Heart left ventricle (tissue), 16 donors: ENCODE measurements around the gene DHRS3. TPM values are rescaled to one million over a fixed set of nuclear protein-coding genes. Genes with fewer than 3 reads are reported as not detected.

Experiments
- ATAC-seq, 4 donors: fragments of 200-7000 bp; cut with Tn5 transposase; one replicate each; pipeline ENCODE4 v1.9.1; 2020 to 2022; ENCODE audit warnings: moderate library complexity in 4 of 4, mild to moderate bottlenecking in 3 of 4, moderate number of reproducible peaks in 1 of 4
- DNase-seq, 5 donors: peaks; one replicate each; pipeline ENCODE4 v3.0.0-alpha.2; 2020
- H3K27ac ChIP-seq, 12 donors: fragments of 200-600 bp; sonication (generic) in 4 of 12; one replicate each; pipeline versions ENCODE4 v1.5.0 to v1.8.0; 2016 to 2022; ENCODE audit warnings: mild to moderate bottlenecking in 2 of 12
- H3K27me3 ChIP-seq, 9 donors: fragments of 200-600 bp; sonication (generic) in 2 of 9; one replicate each; pipeline versions ENCODE4 v1.5.1 to v1.8.0; 2016 to 2022; ENCODE audit warnings: mild to moderate bottlenecking in 3 of 9
- H3K36me3 ChIP-seq, 9 donors: fragments of 200-600 bp; sonication (generic) in 2 of 9; one replicate each; pipeline versions ENCODE4 v1.5.0 to v1.8.0; 2018 to 2022; ENCODE audit warnings: mild to moderate bottlenecking in 2 of 9
- H3K4me1 ChIP-seq, 12 donors: fragments of 200-600 bp; sonication (generic) in 4 of 12; one replicate each; pipeline versions ENCODE4 v1.5.0 to v1.8.0; 2016 to 2022; ENCODE audit warnings: mild to moderate bottlenecking in 3 of 12
- H3K4me3 ChIP-seq, 12 donors: fragments of 200-600 bp; sonication (generic) in 4 of 12; one replicate each; pipeline versions ENCODE4 v1.5.0 to v1.8.0; 2017 to 2022; ENCODE audit warnings: mild to moderate bottlenecking in 9 of 12, moderate library complexity in 4 of 12
- H3K9me3 ChIP-seq, 12 donors: fragments of 200-600 bp; sonication (generic) in 4 of 12; one replicate each; pipeline versions ENCODE4 v1.5.0 to v1.8.0; 2016 to 2022; ENCODE audit warnings: mild to moderate bottlenecking in 1 of 12
- CTCF ChIP-seq, 12 donors: fragments of 200-600 bp; sonication (generic) in 4 of 12; IDR thresholded peaks; one replicate each; pipeline versions ENCODE4 v1.5.0 to v1.8.0; 2018 to 2022; ENCODE audit warnings: antibody characterized with exemption in 12 of 12, mild to moderate bottlenecking in 5 of 12
- POLR2A ChIP-seq, 2 donors: fragments of 450-650 bp; IDR thresholded peaks; one replicate each; pipeline ENCODE4 v1.6.1; 2017; ENCODE audit warnings: antibody characterized with exemption in 2 of 2, mild to moderate bottlenecking in 2 of 2, moderate library complexity in 2 of 2
- WGBS, 4 donors: extraction: QIAGEN DNeasy Blood & Tissue Kit in 2 of 4; methylation state at CpG; one replicate each; pipeline versions ENCODE4 v1.1.5 to v1.1.7; 2013 to 2018; 5-methylcytosine and 5-hydroxymethylcytosine counted together
- intact Hi-C, 10 donors: fragments of 100-400 bp; cut with DNase I; formaldehyde crosslinking; loops; one replicate each; pipeline versions ENCODE4 v1.11.1 to v1.14.2; 2022
- polyA plus RNA-seq, 2 donors: library from polyadenylated mRNA; stranded (reverse); fragments of 200-250 nt; gene quantifications; one replicate each; pipeline ENCODE4 v1.2.3, GENCODE V29; 2013
- total RNA-seq, 9 donors: library from RNA; depleted of rRNA in 2 of 9; stranded (reverse); fragments of >200 nt in 2 of 9; fragmentation: NEBNext Ultra II Directional in 3 of 9; extraction: Animal tissue kit (Norgen Biotek cat#: 25700) in 3 of 9; gene quantifications; one replicate each; pipeline versions ENCODE4 v1.1.0 to v1.2.4, GENCODE V29; 2016 to 2023
- donor health status: ischemic (EF 13 %, LVEDD 7.1; RV severe dilation, severe dysfunction).
- donor health status: healthy with polysubstance abuse.
- donor health status: DM: no; HTN: yes; CAD: no.
- donor health status: DM: no; HTN: no; CAD: no.
- donor health status: ischemic (EF 25% LVEDD 6.9; RV normal size, moderate dysfunction).
- donor health status: ischemic (EF 25% LVEDD 5.7; RV mildly dilated, moderate dysfunction).
- donor health status: healthy.
- donor health status: DM: yes; HTN: yes; CAD: no.
- donor health status: ischemic (EF 35%, LVEDD 5.7; RV mildly dilated, moderate dysfunction).
- donor health status: nonischemic (EF 11% LVEDD 7.7; RV severe dilation, severe dysfunction).
- donor health status: DM: yes; HTN: yes; CAD: no.
- donor health status: PGD.
- donor health status: ischemic (EF 29% LVEDD 5.4; RV normal size, mild dysfunction).
- donor health status: nonischemic (EF 23%, LVEDD 6.1; RV moderate dilation, normal function).

The DHRS3 gene
- total and polyA plus RNA-seq, 11 donors = 28.6 to 102 (median 59.9) TPM

GRCh38 chr1:12619792-12620487, 1.9 kb upstream of the DHRS3 start:
- Histone ChIP-seq H3K36me3 (no peaks in the 10 kb centered on the region), H3K4me3 (peak overlapping the region in 11 of 12 donors; percentile 63 to 97 (median 77)), H3K4me1 (peaks cover 0 to 60% (median 43%) of the 10 kb centered on the region in 12 donors), H3K27me3 (no peaks in the 10 kb centered on the region), H3K9me3 (no peaks in the 10 kb centered on the region), H3K27ac (peak overlapping the region; percentile 91 to 98 (median 95))
- 9 to 23% (median 14%) methylated on average over 18 to 23 of the region's 23 CpGs for WGBS, 4 donors
- DNase-seq = peak; percentile 88 to 91 (median 89)
- peak; percentile 43 to 62 (median 54) for ATAC-seq
- intact Hi-C loops = loop anchor here (1.0 to 10.0 kb wide), 21 partner anchors 39 to 308 kb away; no protein-coding TSS in a partner anchor
- TF ChIP-seq POLR2A (IDR thresholded peaks at IDR 0.05) = no peak
- TF ChIP-seq CTCF (IDR thresholded peaks at IDR 0.05) = peak; percentile 91 to 99 (median 94)

- Histone ChIP-seq H3K27me3 (no peaks in the 10 kb centered on the region), H3K9me3 (no peaks in the 10 kb centered on the region), H3K36me3 (no peaks in the 10 kb centered on the region), H3K4me1 (peaks cover 0 to 67% (median 51%) of the 10 kb centered on the region in 12 donors), H3K4me3 (peak overlapping the region; percentile 63 to 97 (median 77)), H3K27ac (peak overlapping the region; percentile 91 to 98 (median 95))
- WGBS, 4 donors = 0 to 8% (median 6%) methylated on average over 4 to 30 of the region's 30 CpGs
- DNase-seq = peak; percentile 80 to 89 (median 84)
- ATAC-seq = peak; percentile 55 to 72 (median 68)
- TF ChIP-seq POLR2A (IDR thresholded peaks at IDR 0.05) (peak in 1 of 2 donors; percentile 76), CTCF (IDR thresholded peaks at IDR 0.05) (no peak)
- intact Hi-C loops = loop anchor here in 8 of 10 donors (2.0 to 10.0 kb wide), 14 partner anchors 64 to 277 kb away; no protein-coding TSS in a partner anchor
Observed at GRCh38 chr1:12618965-12619791, 1.2 kb upstream of the DHRS3 start.

- H3K4me3 ChIP-seq = peak overlapping the region; percentile 63 to 97 (median 77)
- TF ChIP-seq CTCF (IDR thresholded peaks at IDR 0.05) = no peak
- no peak for TF ChIP-seq POLR2A (IDR thresholded peaks at IDR 0.05)
- DNase-seq (no peak), ATAC-seq (no peak)
- 4 to 19% (median 10%) methylated on average over 6 of the region's 6 CpGs for WGBS, 4 donors
- H3K27me3 ChIP-seq = no peaks in the 10 kb centered on the region
- H3K36me3 ChIP-seq = peaks cover 0 to 3% (median 0%) of the 10 kb centered on the region in 9 donors
- H3K9me3 ChIP-seq = no peaks in the 10 kb centered on the region
- intact Hi-C loops = loop anchor here in 8 of 10 donors (2.0 to 10.0 kb wide), 14 partner anchors 64 to 276 kb away; no protein-coding TSS in a partner anchor
- H3K27ac ChIP-seq = peak overlapping the region; percentile 91 to 98 (median 95)
- H3K4me1 ChIP-seq = peaks cover 0 to 73% (median 54%) of the 10 kb centered on the region in 12 donors
Observed at GRCh38 chr1:12618661-12618964, 603 bp upstream of the DHRS3 start.

DNA sequence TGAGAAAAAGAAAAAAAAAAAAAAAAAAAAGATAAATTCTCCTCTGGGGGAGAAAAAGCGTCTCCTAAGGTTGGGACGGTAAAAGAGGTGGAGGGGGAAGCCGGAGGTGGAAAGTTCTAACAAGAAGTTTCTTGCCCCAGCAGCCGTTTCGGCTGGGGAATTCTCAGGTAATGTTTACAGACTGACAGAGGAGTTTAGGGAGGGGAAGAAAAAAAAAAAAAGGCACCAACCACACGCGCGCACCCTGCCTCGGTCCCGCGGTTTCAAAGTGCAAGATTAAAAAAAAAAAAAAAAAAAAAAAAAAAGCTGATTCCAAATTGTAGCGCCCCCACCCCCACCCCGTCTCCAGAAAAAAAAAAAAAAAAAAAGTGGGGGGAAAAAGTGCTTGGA, 504 bp downstream of the DHRS3 start:
- DNase-seq (peak in 1 of 5 donors; percentile 14), ATAC-seq (no peak)
- H3K9me3 ChIP-seq = no peaks in the 10 kb centered on the region
- TF ChIP-seq POLR2A (IDR thresholded peaks at IDR 0.05) (no peak), CTCF (IDR thresholded peaks at IDR 0.05) (no peak)
- no peaks in the 10 kb centered on the region for H3K27me3 ChIP-seq
- intact Hi-C loops = loop anchor here in 8 of 10 donors (2.0 to 10.0 kb wide), 14 partner anchors 17 to 275 kb away; no protein-coding TSS in a partner anchor
- peaks cover 0 to 70% (median 51%) of the 10 kb centered on the region in 12 donors for H3K4me1 ChIP-seq
- peak overlapping the region; percentile 63 to 97 (median 77) for H3K4me3 ChIP-seq
- H3K36me3 ChIP-seq = peaks cover 0 to 10% (median 5%) of the 10 kb centered on the region in 9 donors
- H3K27ac ChIP-seq = peak overlapping the region; percentile 91 to 98 (median 95)
- WGBS, 4 donors = 0 to 1% (median 0%) methylated on average over 12 to 13 of the region's 13 CpGs
